Neural progenitor cell (in vitro differentiated cells): ENCODE results near the gene GDPD2. TPM values are rescaled to one million over a fixed set of nuclear protein-coding genes. Genes with fewer than 3 reads are reported as not detected.
"Not testable (repeated sequence)": the region's sequence is repeated elsewhere in the genome, so short reads cannot be mapped to it uniquely, and the experiment has no call there.

ENCODE experiments used
- DNase-seq: peaks from one replicate; pipeline ENCODE4 v3.0.0-alpha.2; 2016; ENCODE audit warnings: low spot score
- H2AFZ ChIP-seq: fragments of 200-600 bp; sonication (generic); replicated peaks from 2 replicates; pipeline ENCODE4 v1.6.1; 2016; ENCODE audit warnings: antibody characterized with exemption
- H3F3A ChIP-seq: fragments of 200-600 bp; sonication (generic); 2 replicates; pipeline ENCODE4 v1.6.1; 2016; ENCODE audit warnings: antibody characterized with exemption, low read depth
- H3K27ac ChIP-seq: fragments of 200-600 bp; sonication (generic); 2 replicates; pipeline ENCODE4 v1.5.1; 2016; ENCODE audit warnings: mild to moderate bottlenecking
- H3K27me3 ChIP-seq: fragments of 200-600 bp; sonication (generic); 2 replicates; pipeline ENCODE4 v1.6.1; 2016; ENCODE audit warnings: mild to moderate bottlenecking, moderate library complexity
- H3K36me3 ChIP-seq: fragments of 200-600 bp; sonication (generic); 2 replicates; pipeline ENCODE4 v1.5.1; 2016
- H3K4me1 ChIP-seq: fragments of 200-600 bp; sonication (generic); 2 replicates; pipeline ENCODE4 v1.6.1; 2016; ENCODE audit warnings: mixed run types
- H3K4me2 ChIP-seq: fragments of 200-600 bp; sonication (generic); 2 replicates; pipeline ENCODE4 v1.6.1; 2016
- H3K4me3 ChIP-seq: fragments of 200-600 bp; sonication (generic); 2 replicates; pipeline ENCODE4 v1.5.1; 2016
- H3K79me2 ChIP-seq: fragments of 200-600 bp; sonication (generic); 2 replicates; pipeline ENCODE4 v1.6.1; 2016; ENCODE audit warnings: low read depth
- H3K9ac ChIP-seq: fragments of 200-600 bp; sonication (generic); 2 replicates; pipeline ENCODE4 v1.6.1; 2016
- H3K9me3 ChIP-seq: fragments of 200-600 bp; sonication (generic); 2 replicates; pipeline ENCODE4 v1.5.1; 2016; ENCODE audit warnings: low read depth
- H4K20me1 ChIP-seq: fragments of 200-600 bp; sonication (generic); 2 replicates; pipeline ENCODE4 v1.6.1; 2016; ENCODE audit warnings: low read depth
- H3K27ac Mint-ChIP-seq: 3 replicates; pipeline ENCODE4 v1.8.0; 2021; ENCODE audit warnings: mixed read lengths
- H3K27me3 Mint-ChIP-seq: 2 replicates; pipeline ENCODE4 v1.8.0; 2022; ENCODE audit warnings: low read depth, mild to moderate bottlenecking, inconsistent platforms, moderate library complexity, mixed read lengths; ENCODE audit not compliant: insufficient read depth
- H3K36me3 Mint-ChIP-seq: 3 replicates; pipeline ENCODE4 v1.8.0; 2021; ENCODE audit warnings: mixed read lengths
- H3K4me1 Mint-ChIP-seq: 3 replicates; pipeline ENCODE4 v1.8.0; 2021; ENCODE audit warnings: mixed read lengths
- H3K4me3 Mint-ChIP-seq: 3 replicates; pipeline ENCODE4 v1.8.0; 2021; ENCODE audit warnings: mild to moderate bottlenecking, moderate library complexity, mixed read lengths
- H3K9me3 Mint-ChIP-seq: 3 replicates; pipeline ENCODE4 v1.8.0; 2020; ENCODE audit warnings: mixed read lengths
- CTCF ChIP-seq: fragments of 200-600 bp; sonication (generic); IDR thresholded peaks from 2 replicates; pipeline ENCODE4 v1.5.1; 2017; ENCODE audit warnings: antibody characterized with exemption, mild to moderate bottlenecking
- EZH2 ChIP-seq: fragments of 200-600 bp; sonication (generic); IDR thresholded peaks from 2 replicates; pipeline ENCODE4 v1.6.1; 2017; ENCODE audit warnings: antibody characterized with exemption, mild to moderate bottlenecking, moderate library complexity
- EZH2phosphoT487 ChIP-seq: fragments of 200-600 bp; sonication (generic); IDR thresholded peaks from 2 replicates; pipeline ENCODE4 v1.6.1; 2017; ENCODE audit warnings: antibody characterized with exemption
- total RNA-seq: library from RNA; depleted of rRNA; stranded (reverse); fragments of >200 nt; gene quantifications from 2 replicates; pipeline ENCODE4 v1.2.3, GENCODE V29; 2015; ENCODE audit warnings: low replicate concordance

GDPD2 gene
- total RNA-seq, result 1.3 and 3.7 TPM in 2 replicates

GRCh38 chrX:70422851-70423341 is at the start of gene GDPD2:
Gene GDPD2 (plus strand): TSS chrX:70423314. CDS start chrX:70424985, 1,671 bp downstream.
- DNase-seq, result peak; percentile 89
- H4K20me1 ChIP-seq, result no peaks in the 10 kb centered on the region
- no peak within 1 kb of the TSS for H2AFZ ChIP-seq
- peaks cover 38% of the 10 kb centered on the region for H3K4me1 Mint-ChIP-seq
- H3K27me3 Mint-ChIP-seq, result peaks cover 10% of the 10 kb centered on the region
- TF ChIP-seq EZH2phosphoT487, result no peak
- peak; percentile 53 for TF ChIP-seq CTCF
- peak within 1 kb of the TSS; percentile 89 for H3K4me3 Mint-ChIP-seq
- H3K9me3 Mint-ChIP-seq, result peaks cover 2% of the 10 kb centered on the region
- peaks cover 15% of the 10 kb centered on the region for H3F3A ChIP-seq
- H3K27ac ChIP-seq, result no peak within 1 kb of the TSS
- no peak within 1 kb of the TSS for H3K9ac ChIP-seq
- H3K27ac Mint-ChIP-seq, result peak within 1 kb of the TSS; percentile 99
- H3K27me3 ChIP-seq, result no peaks in the 10 kb centered on the region
- no peaks in the 10 kb centered on the region for H3K36me3 ChIP-seq
- H3K36me3 Mint-ChIP-seq, result peaks cover 2% of the 10 kb centered on the region
- H3K4me2 ChIP-seq, result peak within 1 kb of the TSS; percentile 60
- peak within 1 kb of the TSS; percentile 39 for H3K4me3 ChIP-seq
- no peaks in the 10 kb centered on the region for H3K79me2 ChIP-seq
- no peaks in the 10 kb centered on the region for H3K9me3 ChIP-seq
- peaks cover 4% of the 10 kb centered on the region for H3K4me1 ChIP-seq

DNA sequence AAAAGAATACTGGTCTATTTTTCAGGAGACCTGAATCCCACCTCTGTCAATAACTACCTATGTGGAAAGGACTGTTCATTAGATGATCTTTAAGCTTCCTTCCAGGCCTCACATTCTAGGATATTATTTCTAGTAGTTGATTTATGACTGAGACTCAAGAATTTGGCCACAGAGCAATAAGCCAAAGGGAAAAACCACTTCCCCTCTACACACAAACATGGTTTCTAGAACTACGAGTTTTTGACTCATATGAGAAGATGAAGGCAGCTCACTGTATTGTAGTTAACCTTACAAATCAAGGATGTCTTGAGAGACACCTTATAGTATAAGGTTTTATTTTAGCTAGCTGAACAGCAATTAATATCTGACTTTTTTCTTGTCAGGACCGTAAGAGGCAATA is 36.9 kb upstream of the GDPD2 start:
- Histone ChIP-seq H3K4me1 (no peaks in the 10 kb centered on the region), H3K36me3 (no peaks in the 10 kb centered on the region), H3K4me3 (no peak overlapping the region), H4K20me1 (no peaks in the 10 kb centered on the region), H3K79me2 (no peaks in the 10 kb centered on the region), H3K9me3 (peaks cover 13% of the 10 kb centered on the region), H3K4me2 (no peak overlapping the region), H3K27ac (no peak overlapping the region), H3K9ac (no peak overlapping the region), H3F3A (no peaks in the 10 kb centered on the region), H3K27me3 (no peaks in the 10 kb centered on the region), H2AFZ (no peak overlapping the region)
- Mint-ChIP-seq H3K9me3 (no peaks in the 10 kb centered on the region), H3K4me1 (no peaks in the 10 kb centered on the region), H3K36me3 (peaks cover 23% of the 10 kb centered on the region), H3K4me3 (no peak overlapping the region), H3K27ac (no peak overlapping the region), H3K27me3 (no peaks in the 10 kb centered on the region)
- no peak for DNase-seq
- TF ChIP-seq CTCF (no peak), EZH2phosphoT487 (no peak), EZH2 (no peak)

DNA sequence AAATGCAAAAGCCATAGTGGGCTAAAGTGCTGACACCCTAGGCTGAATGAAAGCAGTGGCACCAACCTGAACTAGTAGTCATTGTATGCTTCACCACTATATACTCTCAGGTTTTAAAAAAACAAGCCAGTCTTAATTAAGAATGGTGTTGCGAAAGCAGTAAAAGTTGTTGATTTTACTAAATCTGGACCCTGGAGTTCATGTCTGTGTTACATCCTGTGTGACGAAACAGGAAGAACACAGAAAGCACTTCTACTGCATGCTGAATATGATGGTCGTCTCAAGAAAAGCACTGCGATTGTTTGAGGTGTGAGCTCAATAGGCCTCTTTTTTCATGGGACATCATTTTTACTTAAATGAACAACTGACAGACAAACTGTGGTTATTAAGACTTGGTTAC is 24.2 kb upstream of the GDPD2 start:
- H3K36me3 ChIP-seq, result peaks cover 5% of the 10 kb centered on the region
- H4K20me1 ChIP-seq, result no peaks in the 10 kb centered on the region
- H3K4me2 ChIP-seq, result no peak overlapping the region
- no peak for DNase-seq
- H3K9me3 ChIP-seq, result no peaks in the 10 kb centered on the region
- Mint-ChIP-seq H3K27ac (no peak overlapping the region), H3K27me3 (no peaks in the 10 kb centered on the region), H3K4me3 (no peak overlapping the region), H3K4me1 (no peaks in the 10 kb centered on the region), H3K9me3 (peaks cover 2% of the 10 kb centered on the region), H3K36me3 (peaks cover 6% of the 10 kb centered on the region)
- TF ChIP-seq CTCF (no peak), EZH2phosphoT487 (no peak), EZH2 (no peak)
- no peak overlapping the region for H2AFZ ChIP-seq
- H3K9ac ChIP-seq, result no peak overlapping the region
- no peak overlapping the region for H3K4me3 ChIP-seq
- H3F3A ChIP-seq, result no peaks in the 10 kb centered on the region
- H3K27me3 ChIP-seq, result no peaks in the 10 kb centered on the region
- no peak overlapping the region for H3K27ac ChIP-seq
- no peaks in the 10 kb centered on the region for H3K4me1 ChIP-seq
- no peaks in the 10 kb centered on the region for H3K79me2 ChIP-seq

DNA sequence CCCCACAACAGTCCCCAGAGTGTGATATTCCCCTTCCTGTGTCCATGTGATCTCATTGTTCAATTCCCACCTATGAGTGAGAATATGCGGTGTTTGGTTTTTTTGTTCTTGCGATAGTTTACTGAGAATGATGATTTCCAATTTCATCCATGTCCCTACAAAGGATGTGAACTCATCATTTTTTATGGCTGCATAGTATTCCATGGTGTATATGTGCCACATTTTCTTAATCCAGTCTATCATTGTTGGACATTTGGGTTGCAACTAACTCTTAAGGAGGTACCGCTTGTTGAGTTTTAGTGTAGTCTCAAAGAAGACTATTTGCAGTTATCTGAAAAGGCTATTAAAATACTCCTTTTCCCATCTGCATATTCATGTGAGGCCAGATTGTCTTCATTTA is 22.9 kb upstream of the GDPD2 start:
- not testable (repeated sequence) for H3K4me2 ChIP-seq, H3F3A ChIP-seq, H4K20me1 ChIP-seq, H3K79me2 ChIP-seq, H3K36me3 Mint-ChIP-seq, H3K27me3 ChIP-seq, H3K9me3 Mint-ChIP-seq, H3K36me3 ChIP-seq, H3K4me3 Mint-ChIP-seq, H3K4me3 ChIP-seq, H3K4me1 ChIP-seq, DNase-seq, H3K4me1 Mint-ChIP-seq, H3K9ac ChIP-seq, H3K27me3 Mint-ChIP-seq, H3K9me3 ChIP-seq, H2AFZ ChIP-seq, H3K27ac Mint-ChIP-seq, H3K27ac ChIP-seq
